CD14-positive monocyte (primary cell): Measurements from ENCODE around the gene TSHZ2. TPM values are rescaled to one million over a fixed set of nuclear protein-coding genes. Genes with fewer than 3 reads are reported as not detected.

Source experiments
- DNase-seq, 3 donors: peaks; one replicate each; pipeline ENCODE4 v3.0.0-alpha.2; 2011 to 2022
- H2AFZ ChIP-seq: 2 replicates; pipeline ENCODE4 v1.6.0; 2012; ENCODE audit warnings: mild to moderate bottlenecking, low read depth, low read length, inconsistent platforms; ENCODE audit not compliant: insufficient read depth, poor library complexity, severe bottlenecking
- H3K27ac ChIP-seq, 2 donors: 1 replicate in 1 of 2; 2 replicates in 1 of 2; pipeline ENCODE4 v1.5.1; 2012 to 2013; ENCODE audit warnings: low read length in 2 of 2, control low read depth in 1 of 2, inconsistent platforms in 1 of 2, low read depth in 1 of 2, mild to moderate bottlenecking in 1 of 2
- H3K27me3 ChIP-seq, 2 donors: one replicate each; pipeline versions ENCODE4 v1.6.0 to v1.6.1; 2011 to 2013; ENCODE audit warnings: low read length in 2 of 2; ENCODE audit not compliant: control insufficient read depth in 2 of 2, insufficient read depth in 2 of 2
- H3K36me3 ChIP-seq, 2 donors: replicated peaks in 1 of 2; 1 replicate in 1 of 2; 2 replicates in 1 of 2; pipeline versions ENCODE4 v1.5.1 to v1.6.1; 2012 to 2013; ENCODE audit warnings: low read length in 2 of 2, control low read depth in 1 of 2, inconsistent platforms in 1 of 2, mild to moderate bottlenecking in 1 of 2; ENCODE audit not compliant: insufficient read depth in 2 of 2, control insufficient read depth in 1 of 2
- H3K4me1 ChIP-seq, 2 donors: 1 replicate in 1 of 2; 2 replicates in 1 of 2; pipeline versions ENCODE4 v1.5.1 to v1.6.1; 2012 to 2013; ENCODE audit warnings: low read length in 2 of 2, control low read depth in 1 of 2, inconsistent platforms in 1 of 2, mild to moderate bottlenecking in 1 of 2, moderate library complexity in 1 of 2; ENCODE audit not compliant: insufficient read depth in 2 of 2, control insufficient read depth in 1 of 2
- H3K4me2 ChIP-seq: replicated peaks from 2 replicates; pipeline ENCODE3; 2012; ENCODE audit warnings: low read length, moderate library complexity, mild to moderate bottlenecking; ENCODE audit not compliant: poor library complexity, severe bottlenecking; ENCODE audit errors: extremely low read depth
- H3K4me3 ChIP-seq, 3 experiments: fragments of 200-600 bp in 1 of 3; sonication (generic) in 1 of 3; replicated peaks in 1 of 3; 1 replicate in 2 of 3; 2 replicates in 1 of 3; pipeline ENCODE4 v1.5.1; 2011 to 2013; ENCODE audit warnings: low read length in 3 of 3, mild to moderate bottlenecking in 3 of 3, control low read depth in 2 of 3, low read depth in 2 of 3, inconsistent platforms in 1 of 3, moderate library complexity in 1 of 3
- H3K79me2 ChIP-seq: 2 replicates; pipeline ENCODE4 v1.6.0; 2012; ENCODE audit warnings: mild to moderate bottlenecking, control low read depth, inconsistent platforms, low read length, moderate library complexity; ENCODE audit not compliant: insufficient read depth
- H3K9ac ChIP-seq: 2 replicates; pipeline ENCODE4 v1.6.0; 2017; ENCODE audit warnings: low read length, mild to moderate bottlenecking; ENCODE audit not compliant: insufficient read depth, poor library complexity, severe bottlenecking
- H3K9me3 ChIP-seq, 2 donors: replicated peaks in 1 of 2; 1 replicate in 1 of 2; 2 replicates in 1 of 2; pipeline versions ENCODE4 v1.5.1 to v1.6.1; 2012 to 2013; ENCODE audit warnings: low read length in 2 of 2, control low read depth in 1 of 2; ENCODE audit not compliant: control insufficient read depth in 1 of 2, insufficient read depth in 1 of 2
- H4K20me1 ChIP-seq: 2 replicates; pipeline ENCODE4 v1.6.0; 2012; ENCODE audit warnings: mild to moderate bottlenecking, low read length, control low read depth, moderate library complexity; ENCODE audit not compliant: insufficient read depth
- H3K27ac Mint-ChIP-seq, 7 donors: one replicate each; pipeline ENCODE4 v1.8.0; 2020; ENCODE audit warnings: mild to moderate bottlenecking in 7 of 7, mixed read lengths in 7 of 7, moderate library complexity in 6 of 7, inconsistent platforms in 2 of 7
- H3K27me3 Mint-ChIP-seq, 3 donors: one replicate each; pipeline ENCODE4 v1.8.0; 2021 to 2022; ENCODE audit warnings: low read depth in 3 of 3, mild to moderate bottlenecking in 3 of 3, mixed read lengths in 3 of 3, moderate library complexity in 3 of 3, inconsistent platforms in 1 of 3
- H3K36me3 Mint-ChIP-seq, 2 donors: one replicate each; pipeline ENCODE4 v1.8.0; 2020; ENCODE audit warnings: mixed read lengths in 2 of 2, inconsistent platforms in 1 of 2, mild to moderate bottlenecking in 1 of 2
- H3K4me1 Mint-ChIP-seq: one replicate; pipeline ENCODE4 v1.8.0; 2020; ENCODE audit warnings: mild to moderate bottlenecking, mixed read lengths
- H3K4me3 Mint-ChIP-seq, 2 donors: one replicate each; pipeline ENCODE4 v1.8.0; 2020; ENCODE audit warnings: mild to moderate bottlenecking in 2 of 2, mixed read lengths in 2 of 2, moderate library complexity in 1 of 2
- H3K9me3 Mint-ChIP-seq, 7 donors: one replicate each; pipeline ENCODE4 v1.8.0; 2020 to 2022; ENCODE audit warnings: mixed read lengths in 7 of 7, mild to moderate bottlenecking in 6 of 7, moderate library complexity in 6 of 7, inconsistent platforms in 2 of 7
- CTCF ChIP-seq: fragments of 200-600 bp; IDR thresholded peaks from one replicate; pipeline ENCODE4 v1.8.0; 2022; ENCODE audit warnings: antibody characterized with exemption, mild to moderate bottlenecking
- WGBS: methylation state at CpG from one replicate; pipeline ENCODE4 v1.1.5; 2013; ENCODE audit warnings: missing lambda C conversion rate; ENCODE audit not compliant: insufficient coverage; 5-methylcytosine and 5-hydroxymethylcytosine counted together
- intact Hi-C, 2 donors: fragments of 100-400 bp; cut with micrococcal nuclease; formaldehyde crosslinking; loops; one replicate each; pipeline versions ENCODE4 v1.15.0 to v1.15.1; 2023
- polyA plus RNA-seq, 3 donors: library from polyadenylated mRNA; depleted of rRNA in 1 of 3; unstranded in 2 of 3; stranded (reverse) in 1 of 3; fragments of 300-500 nt in 2 of 3; fragments of >200 nt in 1 of 3; fragmentation: Illumina TruSeq in 2 of 3; gene quantifications; 1 replicate in 2 of 3; 2 replicates in 1 of 3; pipeline ENCODE4 v1.2.3, GENCODE V29; 2012 to 2021

The TSHZ2 gene
- polyA plus RNA-seq, 3 donors = not detected

GRCh38 chr20:53126185-53126584 is 154.0 kb downstream of the TSHZ2 start:
- Mint-ChIP-seq H3K4me3 (no peak overlapping the region), H3K27ac (no peak overlapping the region), H3K27me3 (peaks cover 0 to 4% (median 2%) of the 10 kb centered on the region in 3 donors), H3K4me1 (no peaks in the 10 kb centered on the region), H3K36me3 (no peaks in the 10 kb centered on the region), H3K9me3 (peaks cover 0 to 2% (median 0%) of the 10 kb centered on the region in 7 donors)
- Histone ChIP-seq H2AFZ (no peak overlapping the region), H4K20me1 (no peaks in the 10 kb centered on the region), H3K4me2 (no peak overlapping the region), H3K9ac (no peak overlapping the region), H3K27me3 (no peaks in the 10 kb centered on the region), H3K79me2 (no peaks in the 10 kb centered on the region), H3K27ac (no peak overlapping the region), H3K36me3 (no peaks in the 10 kb centered on the region), H3K4me1 (no peaks in the 10 kb centered on the region), H3K4me3 (no peak overlapping the region), H3K9me3 (no peaks in the 10 kb centered on the region)
- no peak for DNase-seq
- 97% methylated on average over 5 of the region's 7 CpGs for WGBS
- TF ChIP-seq CTCF = no peak
- intact Hi-C loops = no loop called here

GRCh38 chr20:53127027-53127426 is 154.9 kb downstream of the TSHZ2 start:
- no peak for TF ChIP-seq CTCF
- Mint-ChIP-seq H3K36me3 (no peaks in the 10 kb centered on the region), H3K4me3 (no peak overlapping the region), H3K27me3 (peaks cover 1 to 4% (median 2%) of the 10 kb centered on the region in 3 donors), H3K4me1 (no peaks in the 10 kb centered on the region), H3K27ac (no peak overlapping the region), H3K9me3 (peaks cover 0 to 2% (median 0%) of the 10 kb centered on the region in 7 donors)
- no peak for DNase-seq
- Histone ChIP-seq H3K9me3 (no peaks in the 10 kb centered on the region), H3K4me1 (no peaks in the 10 kb centered on the region), H2AFZ (no peak overlapping the region), H3K36me3 (no peaks in the 10 kb centered on the region), H3K9ac (no peak overlapping the region), H3K4me2 (no peak overlapping the region), H3K27ac (no peak overlapping the region), H3K4me3 (no peak overlapping the region), H3K79me2 (no peaks in the 10 kb centered on the region), H4K20me1 (no peaks in the 10 kb centered on the region), H3K27me3 (no peaks in the 10 kb centered on the region)
- intact Hi-C loops = no loop called here
- no CpG with 5 or more reads among the region's 2 CpGs for WGBS
